Naive thymus-derived CD4-positive, alpha-beta T cell (primary cell): ENCODE measurements around the gene DLL1. TPM values are rescaled to one million over a fixed set of nuclear protein-coding genes. Genes with fewer than 3 reads are reported as not detected.

Source experiments
- ATAC-seq: fragments of 150-1000 bp; cut with Tn5 transposase; 2 replicates; pipeline ENCODE4 v1.10.0; 2021; ENCODE audit warnings: mild to moderate bottlenecking, moderate library complexity
- CTCF ChIA-PET: fragments of 350-600 bp; sonication (Branson Sonifier 250); formaldehyde crosslinking; loops from one replicate; lab custom pipeline; 2021; ENCODE audit warnings: antibody characterized with exemption; lab: Charles Lee
- POLR2A ChIA-PET: fragments of 350-600 bp; sonication (Branson Sonifier 250); formaldehyde crosslinking; loops from one replicate; lab custom pipeline; 2021; ENCODE audit warnings: antibody characterized with exemption, inconsistent platforms; lab: Charles Lee
- DNase-seq, 9 donors: peaks; one replicate each; pipeline versions ENCODE4 v3.0.0 to v3.0.0-alpha.2; 2020 to 2022; ENCODE audit warnings: mixed read lengths in 1 of 9
- H3K27ac ChIP-seq: one replicate; pipeline ENCODE4 v1.7.0; 2013; ENCODE audit warnings: mild to moderate bottlenecking, low read depth, low read length, moderate library complexity
- H3K27me3 ChIP-seq, 2 donors: one replicate each; pipeline ENCODE4 v1.7.0; 2013; ENCODE audit warnings: low read length in 2 of 2, mild to moderate bottlenecking in 2 of 2, moderate library complexity in 2 of 2; ENCODE audit not compliant: control insufficient read depth in 2 of 2, insufficient read depth in 2 of 2
- H3K36me3 ChIP-seq, 3 experiments: 1 replicate in 2 of 3; 2 replicates in 1 of 3; pipeline ENCODE4 v1.7.0; 2013; ENCODE audit warnings: low read length in 3 of 3, mild to moderate bottlenecking in 3 of 3, moderate library complexity in 1 of 3; ENCODE audit not compliant: insufficient read depth in 3 of 3, control insufficient read depth in 2 of 3
- H3K4me1 ChIP-seq, 2 donors: one replicate each; pipeline ENCODE4 v1.7.0; 2013; ENCODE audit warnings: low read length in 2 of 2, mild to moderate bottlenecking in 2 of 2, moderate library complexity in 1 of 2; ENCODE audit not compliant: control insufficient read depth in 2 of 2, insufficient read depth in 2 of 2
- H3K4me3 ChIP-seq: 2 replicates; pipeline ENCODE4 v1.7.0; 2013; ENCODE audit warnings: mild to moderate bottlenecking, low read length
- H3K9me3 ChIP-seq, 3 experiments: 1 replicate in 2 of 3; 2 replicates in 1 of 3; pipeline ENCODE4 v1.7.0; 2013; ENCODE audit warnings: low read length in 3 of 3; ENCODE audit not compliant: control insufficient read depth in 2 of 3
- H3K27ac Mint-ChIP-seq, 9 donors: one replicate each; pipeline ENCODE4 v1.8.0; 2020 to 2022; ENCODE audit warnings: mixed read lengths in 9 of 9, mild to moderate bottlenecking in 8 of 9, moderate library complexity in 5 of 9, inconsistent platforms in 2 of 9
- H3K27me3 Mint-ChIP-seq, 5 donors: one replicate each; pipeline ENCODE4 v1.8.0; 2021 to 2022; ENCODE audit warnings: mixed read lengths in 5 of 5, mild to moderate bottlenecking in 1 of 5
- H3K36me3 Mint-ChIP-seq, 5 donors: one replicate each; pipeline ENCODE4 v1.8.0; 2020 to 2022; ENCODE audit warnings: mixed read lengths in 5 of 5, mild to moderate bottlenecking in 3 of 5, inconsistent platforms in 1 of 5
- H3K4me1 Mint-ChIP-seq, 7 donors: one replicate each; pipeline ENCODE4 v1.8.0; 2020 to 2022; ENCODE audit warnings: mixed read lengths in 7 of 7, mild to moderate bottlenecking in 3 of 7, inconsistent platforms in 1 of 7
- H3K4me3 Mint-ChIP-seq, 10 donors: one replicate each; pipeline ENCODE4 v1.8.0; 2020 to 2022; ENCODE audit warnings: mild to moderate bottlenecking in 10 of 10, mixed read lengths in 10 of 10, moderate library complexity in 6 of 10, inconsistent platforms in 2 of 10
- H3K9me3 Mint-ChIP-seq, 11 donors: one replicate each; pipeline ENCODE4 v1.8.0; 2020 to 2022; ENCODE audit warnings: mixed read lengths in 11 of 11, mild to moderate bottlenecking in 4 of 11, inconsistent platforms in 1 of 11, moderate library complexity in 1 of 11
- intact Hi-C, 2 donors: fragments of 100-400 bp; cut with micrococcal nuclease; formaldehyde crosslinking; loops; one replicate each; pipeline ENCODE4 v1.15.1; 2023
- polyA plus RNA-seq, 2 donors: library from polyadenylated mRNA; unstranded; fragments of 300-500 nt; fragmentation: Illumina TruSeq; gene quantifications; one replicate each; pipeline ENCODE4 v1.2.3, GENCODE V29; 2021
- total RNA-seq, 6 experiments: library from RNA in 5 of 6; stranded (reverse) in 5 of 6; gene quantifications; 1 replicate in 5 of 6; 2 replicates in 1 of 6; pipeline ENCODE4 v1.2.3 and lab custom pipeline; 2021 to 2026

DLL1 gene
- total and polyA plus RNA-seq, 7 experiments from 2014 or later = 0.19 to 12.9 (median 3.3) TPM

- peak overlapping the region; percentile 66 for H3K4me3 ChIP-seq
- Mint-ChIP-seq H3K9me3 (peaks cover 0 to 2% (median 0%) of the 10 kb centered on the region in 11 donors), H3K27me3 (peaks cover 6 to 84% (median 33%) of the 10 kb centered on the region in 5 donors), H3K4me3 (peak overlapping the region; percentile 85 to 99 (median 94)), H3K27ac (peak overlapping the region; percentile 60 to 90 (median 76)), H3K36me3 (peaks cover 0 to 5% (median 3%) of the 10 kb centered on the region in 5 donors), H3K4me1 (peaks cover 20 to 45% (median 40%) of the 10 kb centered on the region in 7 donors)
- H3K27me3 ChIP-seq = peaks cover 9 to 10% of the 10 kb centered on the region in 2 donors
- ChIA-PET POLR2A (interaction anchor here (0.6 to 5.3 kb wide), 7 partner anchors 10 to 534 kb away, joined by 3 to 35 read pairs (median 3); partner anchors contain the start of gene FAM120B), CTCF (no interaction called here)
- ATAC-seq (no peak), DNase-seq (peak in 3 of 9 donors; percentile 34 to 37 (median 37))
- H3K36me3 ChIP-seq = peaks cover 0 to 11% (median 0%) of the 10 kb centered on the region in 3 experiments
- H3K9me3 ChIP-seq = no peaks in the 10 kb centered on the region
- intact Hi-C loops = loop anchor here in 1 of 2 donors (1.0 kb wide), 1 partner anchor 17 kb away; no protein-coding TSS in a partner anchor
- peak overlapping the region; percentile 25 for H3K27ac ChIP-seq
- H3K4me1 ChIP-seq = peaks cover 24 to 28% of the 10 kb centered on the region in 2 donors
These were observed 1.5 kb downstream of the DLL1 start for GRCh38 chr6:170289180-170289931.

- H3K36me3 ChIP-seq = peaks cover 0 to 11% (median 0%) of the 10 kb centered on the region in 3 experiments
- H3K27me3 ChIP-seq = peaks cover 9 to 10% of the 10 kb centered on the region in 2 donors
- peak in 3 of 9 donors; percentile 37 to 45 (median 45) for DNase-seq
- H3K4me3 ChIP-seq = peak overlapping the region; percentile 66
- H3K9me3 Mint-ChIP-seq = peaks cover 0 to 2% (median 0%) of the 10 kb centered on the region in 11 donors
- peak overlapping the region; percentile 60 to 90 (median 76) for H3K27ac Mint-ChIP-seq
- peak overlapping the region; percentile 25 for H3K27ac ChIP-seq
- POLR2A ChIA-PET = interaction anchor here (0.6 to 3.8 kb wide), 5 partner anchors 10 to 534 kb away, joined by 3 to 29 read pairs (median 3); partner anchors contain the start of gene FAM120B
- no peaks in the 10 kb centered on the region for H3K9me3 ChIP-seq
- H3K27me3 Mint-ChIP-seq = peaks cover under 1 to 82% (median 27%) of the 10 kb centered on the region in 5 donors
- CTCF ChIA-PET = no interaction called here
- H3K36me3 Mint-ChIP-seq = peaks cover 0 to 5% (median 3%) of the 10 kb centered on the region in 5 donors
- peaks cover 20 to 40% (median 35%) of the 10 kb centered on the region in 7 donors for H3K4me1 Mint-ChIP-seq
- no peak for ATAC-seq
- H3K4me1 ChIP-seq = peaks cover 24 to 26% of the 10 kb centered on the region in 2 donors
- intact Hi-C loops = loop anchor here in 1 of 2 donors (1.0 kb wide), 1 partner anchor 17 kb away; no protein-coding TSS in a partner anchor
- H3K4me3 Mint-ChIP-seq = peak overlapping the region; percentile 85 to 99 (median 94)
These were observed 2.1 kb downstream of the DLL1 start for GRCh38 chr6:170288852-170289179.

- POLR2A ChIA-PET = interaction anchor here (1.0 to 1.4 kb wide), 3 partner anchors 9 to 264 kb away, joined by 3 to 7 read pairs (median 4); no protein-coding TSS in a partner anchor
These were observed 2.7 kb downstream of the DLL1 start for GRCh38 chr6:170288091-170288631.

GRCh38 chr6:170287371-170287876, 3.5 kb downstream of the DLL1 start:
- intact Hi-C loops = no loop called here
- Histone ChIP-seq H3K27ac (no peak overlapping the region), H3K4me3 (no peak overlapping the region), H3K9me3 (no peaks in the 10 kb centered on the region), H3K27me3 (peaks cover 3 to 6% of the 10 kb centered on the region in 2 donors), H3K4me1 (peaks cover 12 to 21% of the 10 kb centered on the region in 2 donors), H3K36me3 (peaks cover 0 to 11% (median 0%) of the 10 kb centered on the region in 3 experiments)
- CTCF ChIA-PET = no interaction called here
- Mint-ChIP-seq H3K36me3 (peaks cover 0 to 8% (median 3%) of the 10 kb centered on the region in 5 donors), H3K4me3 (peak overlapping the region in 6 of 10 donors; percentile 1 to 94 (median 42)), H3K27ac (no peak overlapping the region), H3K9me3 (peaks cover 0 to 2% (median 0%) of the 10 kb centered on the region in 11 donors), H3K27me3 (peaks cover 0 to 68% (median 14%) of the 10 kb centered on the region in 5 donors), H3K4me1 (peaks cover 16 to 26% (median 24%) of the 10 kb centered on the region in 7 donors)
- ATAC-seq = no peak
- DNase-seq = no peak
- POLR2A ChIA-PET = interaction anchor here (1.0 to 1.4 kb wide), 2 partner anchors 9 to 15 kb away, joined by 3 to 7 read pairs; no protein-coding TSS in a partner anchor

More at GRCh38 chr6:170288091-170288631, 2.7 kb downstream of the DLL1 start:
- peaks cover 0 to 75% (median 21%) of the 10 kb centered on the region in 5 donors for H3K27me3 Mint-ChIP-seq
- peak overlapping the region in 4 of 9 donors; percentile 74 to 87 (median 83) for H3K27ac Mint-ChIP-seq
- peaks cover 20 to 33% (median 30%) of the 10 kb centered on the region in 7 donors for H3K4me1 Mint-ChIP-seq
- intact Hi-C loops = no loop called here
- CTCF ChIA-PET = no interaction called here
- no peak for ATAC-seq
- DNase-seq = no peak
- H3K36me3 Mint-ChIP-seq = peaks cover 0 to 7% (median 3%) of the 10 kb centered on the region in 5 donors
- Histone ChIP-seq H3K4me1 (peaks cover 19 to 24% of the 10 kb centered on the region in 2 donors), H3K27me3 (peaks cover 7 to 10% of the 10 kb centered on the region in 2 donors), H3K27ac (no peak overlapping the region), H3K9me3 (no peaks in the 10 kb centered on the region), H3K36me3 (peaks cover 0 to 11% (median 0%) of the 10 kb centered on the region in 3 experiments), H3K4me3 (no peak overlapping the region)
- peaks cover 0 to 2% (median 0%) of the 10 kb centered on the region in 11 donors for H3K9me3 Mint-ChIP-seq
- H3K4me3 Mint-ChIP-seq = peak overlapping the region; percentile 85 to 99 (median 94)

- intact Hi-C loops = no loop called here
- Mint-ChIP-seq H3K4me3 (peak overlapping the region in 5 of 10 donors; percentile 10 to 59 (median 23)), H3K36me3 (peaks cover 0 to 8% (median 3%) of the 10 kb centered on the region in 5 donors), H3K27me3 (peaks cover 0 to 63% (median 9%) of the 10 kb centered on the region in 5 donors), H3K4me1 (peaks cover 11 to 21% (median 19%) of the 10 kb centered on the region in 7 donors), H3K9me3 (peaks cover 0 to 2% (median 0%) of the 10 kb centered on the region in 11 donors), H3K27ac (peak overlapping the region in 1 of 9 donors; percentile 62)
- Histone ChIP-seq H3K4me3 (no peak overlapping the region), H3K36me3 (peaks cover 0 to 11% (median 0%) of the 10 kb centered on the region in 3 experiments), H3K27ac (no peak overlapping the region), H3K9me3 (no peaks in the 10 kb centered on the region), H3K27me3 (peaks cover 0 to 6% of the 10 kb centered on the region in 2 donors), H3K4me1 (peaks cover 7 to 16% of the 10 kb centered on the region in 2 donors)
- ChIA-PET POLR2A (interaction anchor here (0.8 to 1.4 kb wide), 3 partner anchors 9 to 535 kb away, joined by 3 to 7 read pairs (median 4); no protein-coding TSS in a partner anchor), CTCF (no interaction called here)
- DNase-seq (no peak), ATAC-seq (no peak)
These were observed 4.0 kb downstream of the DLL1 start for GRCh38 chr6:170286934-170287265.
